ENCODE measurements around the gene SLF2.

Gene SLF2

GRCh38 chr10:100902622-100903021 is 10.1 kb upstream of the SLF2 start:
- TF ChIP-seq CTCF (IDR thresholded peaks at IDR 0.05; ENCODE audit: insufficient read depth, low read depth, low read length, missing control alignments), result no peak
- no peak for DNase-seq (ENCODE audit: low read depth)
- no peak overlapping the region for H3K4me3 ChIP-seq (ENCODE audit: low read depth, low read length)

- no peak overlapping the region for H3K4me3 ChIP-seq (ENCODE audit: low read depth, low read length)
- no peak for TF ChIP-seq CTCF (IDR thresholded peaks at IDR 0.05; ENCODE audit: insufficient read depth, low read depth, low read length, missing control alignments)
- peak; percentile 32 for DNase-seq (ENCODE audit: low read depth)
Measured at GRCh38 chr10:100904917-100905316, 7.8 kb upstream of the SLF2 start.

- no peak for DNase-seq (ENCODE audit: low read depth)
- no peak overlapping the region for H3K4me3 ChIP-seq (ENCODE audit: low read depth, low read length)
- TF ChIP-seq CTCF (IDR thresholded peaks at IDR 0.05; ENCODE audit: insufficient read depth, low read depth, low read length, missing control alignments), result no peak
Measured at GRCh38 chr10:100907175-100907574, 5.6 kb upstream of the SLF2 start.

GRCh38 chr10:100907773-100908363 is 4.9 kb upstream of the SLF2 start:
- no peak for DNase-seq (ENCODE audit: low read depth)
- TF ChIP-seq CTCF (IDR thresholded peaks at IDR 0.05; ENCODE audit: insufficient read depth, low read depth, low read length, missing control alignments), result no peak
- H3K4me3 ChIP-seq (ENCODE audit: low read depth, low read length), result no peak overlapping the region

GRCh38 chr10:100908378-100908777 is 4.4 kb upstream of the SLF2 start:
- TF ChIP-seq CTCF (IDR thresholded peaks at IDR 0.05; ENCODE audit: insufficient read depth, low read depth, low read length, missing control alignments), result no peak
- DNase-seq (ENCODE audit: low read depth), result no peak
- no peak overlapping the region for H3K4me3 ChIP-seq (ENCODE audit: low read depth, low read length)

GRCh38 chr10:100909501-100910263 is 3.1 kb upstream of the SLF2 start:
- TF ChIP-seq CTCF (IDR thresholded peaks at IDR 0.05; ENCODE audit: insufficient read depth, low read depth, low read length, missing control alignments), result no peak
- DNase-seq (ENCODE audit: low read depth), result no peak

More at GRCh38 chr10:100909501-100910263, 3.1 kb upstream of the SLF2 start:
- no peak overlapping the region for H3K4me3 ChIP-seq (ENCODE audit: low read depth, low read length)

Measured in GM12865 (cell line).